Measurements from ENCODE around the gene SMIM10.

The SMIM10 gene

GRCh38 chrX:134981910-134982309 is 8.9 kb upstream of the SMIM10 start:
- H3K27ac ChIP-seq (ENCODE audit: insufficient read depth, low read depth, low read length, poor library complexity, severe bottlenecking) = no peak overlapping the region
- 94 to 100% methylated on average over 1 to 2 of the region's 3 CpGs for WGBS, 2 experiments

GRCh38 chrX:134982748-134983147 is 8.0 kb upstream of the SMIM10 start:
- WGBS, 2 experiments = 92 to 98% methylated on average over 2 of the region's 2 CpGs

More at GRCh38 chrX:134981910-134982309, 8.9 kb upstream of the SMIM10 start:
- H3K4me1 ChIP-seq (ENCODE audit: control insufficient read depth, insufficient read depth, low read length) = no peaks in the 10 kb centered on the region
- H3K27me3 ChIP-seq (ENCODE audit: control insufficient read depth, insufficient read depth, low read length, poor library complexity, severe bottlenecking) = no peaks in the 10 kb centered on the region
- H3K9me3 ChIP-seq (ENCODE audit: control insufficient read depth, low read length) = no peaks in the 10 kb centered on the region
- H3K36me3 ChIP-seq (ENCODE audit: control insufficient read depth, insufficient read depth, low read length) = no peaks in the 10 kb centered on the region
- no peak overlapping the region for H3K4me3 ChIP-seq (ENCODE audit: insufficient read depth, low read depth, low read length)

GRCh38 chrX:134985479-134985878 is 5.3 kb upstream of the SMIM10 start:
- Histone ChIP-seq H3K36me3 (ENCODE audit: control insufficient read depth, insufficient read depth, low read length) (no peaks in the 10 kb centered on the region), H3K4me1 (ENCODE audit: control insufficient read depth, insufficient read depth, low read length) (no peaks in the 10 kb centered on the region), H3K27ac (ENCODE audit: insufficient read depth, low read depth, low read length, poor library complexity, severe bottlenecking) (no peak overlapping the region), H3K9me3 (ENCODE audit: control insufficient read depth, low read length) (no peaks in the 10 kb centered on the region), H3K27me3 (ENCODE audit: control insufficient read depth, insufficient read depth, low read length, poor library complexity, severe bottlenecking) (peaks cover 2% of the 10 kb centered on the region), H3K4me3 (ENCODE audit: insufficient read depth, low read depth, low read length) (no peak overlapping the region)
- WGBS, 2 experiments = 94 to 97% methylated on average over 3 to 4 of the region's 4 CpGs

More at GRCh38 chrX:134982748-134983147, 8.0 kb upstream of the SMIM10 start:
- H3K27ac ChIP-seq (ENCODE audit: insufficient read depth, low read depth, low read length, poor library complexity, severe bottlenecking) = no peak overlapping the region
- H3K36me3 ChIP-seq (ENCODE audit: control insufficient read depth, insufficient read depth, low read length) = no peaks in the 10 kb centered on the region
- H3K27me3 ChIP-seq (ENCODE audit: control insufficient read depth, insufficient read depth, low read length, poor library complexity, severe bottlenecking) = no peaks in the 10 kb centered on the region
- H3K4me3 ChIP-seq (ENCODE audit: insufficient read depth, low read depth, low read length) = no peak overlapping the region
- no peaks in the 10 kb centered on the region for H3K4me1 ChIP-seq (ENCODE audit: control insufficient read depth, insufficient read depth, low read length)
- no peaks in the 10 kb centered on the region for H3K9me3 ChIP-seq (ENCODE audit: control insufficient read depth, low read length)

GRCh38 chrX:134990475-134990800 is 353 bp upstream of the SMIM10 start:
- peaks cover 21% of the 10 kb centered on the region for H3K27me3 ChIP-seq (ENCODE audit: control insufficient read depth, insufficient read depth, low read length, poor library complexity, severe bottlenecking)
- no peak overlapping the region for H3K4me3 ChIP-seq (ENCODE audit: insufficient read depth, low read depth, low read length)
- H3K27ac ChIP-seq (ENCODE audit: insufficient read depth, low read depth, low read length, poor library complexity, severe bottlenecking) = no peak overlapping the region
- WGBS, 2 experiments = 74 to 75% methylated on average over 2 to 3 of the region's 4 CpGs
- no peaks in the 10 kb centered on the region for H3K9me3 ChIP-seq (ENCODE audit: control insufficient read depth, low read length)
- H3K4me1 ChIP-seq (ENCODE audit: control insufficient read depth, insufficient read depth, low read length) = no peaks in the 10 kb centered on the region
- H3K36me3 ChIP-seq (ENCODE audit: control insufficient read depth, insufficient read depth, low read length) = no peaks in the 10 kb centered on the region

- Histone ChIP-seq H3K4me1 (ENCODE audit: control insufficient read depth, insufficient read depth, low read length) (no peaks in the 10 kb centered on the region), H3K27me3 (ENCODE audit: control insufficient read depth, insufficient read depth, low read length, poor library complexity, severe bottlenecking) (no peaks in the 10 kb centered on the region), H3K36me3 (ENCODE audit: control insufficient read depth, insufficient read depth, low read length) (no peaks in the 10 kb centered on the region), H3K4me3 (ENCODE audit: insufficient read depth, low read depth, low read length) (no peak overlapping the region), H3K9me3 (ENCODE audit: control insufficient read depth, low read length) (no peaks in the 10 kb centered on the region), H3K27ac (ENCODE audit: insufficient read depth, low read depth, low read length, poor library complexity, severe bottlenecking) (no peak overlapping the region)
- 83 to 91% methylated on average over 1 of the region's 1 CpG for WGBS, 2 experiments
These were observed 6.9 kb downstream of the SMIM10 start for GRCh38 chrX:134997646-134998045.

- H3K4me3 ChIP-seq (ENCODE audit: insufficient read depth, low read depth, low read length) = no peak overlapping the region
- no peak overlapping the region for H3K27ac ChIP-seq (ENCODE audit: insufficient read depth, low read depth, low read length, poor library complexity, severe bottlenecking)
- WGBS, 2 experiments = 93 to 96% methylated on average over 4 of the region's 4 CpGs
- H3K27me3 ChIP-seq (ENCODE audit: control insufficient read depth, insufficient read depth, low read length, poor library complexity, severe bottlenecking) = no peaks in the 10 kb centered on the region
- no peaks in the 10 kb centered on the region for H3K9me3 ChIP-seq (ENCODE audit: control insufficient read depth, low read length)
- H3K36me3 ChIP-seq (ENCODE audit: control insufficient read depth, insufficient read depth, low read length) = no peaks in the 10 kb centered on the region
- H3K4me1 ChIP-seq (ENCODE audit: control insufficient read depth, insufficient read depth, low read length) = no peaks in the 10 kb centered on the region
These were observed 7.5 kb downstream of the SMIM10 start for GRCh38 chrX:134998246-134998645.

GRCh38 chrX:134999469-134999868 is 8.7 kb downstream of the SMIM10 start:
- Histone ChIP-seq H3K4me3 (ENCODE audit: insufficient read depth, low read depth, low read length) (no peak overlapping the region), H3K36me3 (ENCODE audit: control insufficient read depth, insufficient read depth, low read length) (no peaks in the 10 kb centered on the region), H3K4me1 (ENCODE audit: control insufficient read depth, insufficient read depth, low read length) (no peaks in the 10 kb centered on the region), H3K27ac (ENCODE audit: insufficient read depth, low read depth, low read length, poor library complexity, severe bottlenecking) (no peak overlapping the region), H3K9me3 (ENCODE audit: control insufficient read depth, low read length) (no peaks in the 10 kb centered on the region), H3K27me3 (ENCODE audit: control insufficient read depth, insufficient read depth, low read length, poor library complexity, severe bottlenecking) (no peaks in the 10 kb centered on the region)
- WGBS, 2 experiments = 44 to 63% methylated on average over 1 to 3 of the region's 4 CpGs

- Histone ChIP-seq H3K4me3 (ENCODE audit: insufficient read depth, low read depth, low read length) (no peak overlapping the region), H3K4me1 (ENCODE audit: control insufficient read depth, insufficient read depth, low read length) (no peaks in the 10 kb centered on the region), H3K9me3 (ENCODE audit: control insufficient read depth, low read length) (no peaks in the 10 kb centered on the region), H3K36me3 (ENCODE audit: control insufficient read depth, insufficient read depth, low read length) (no peaks in the 10 kb centered on the region), H3K27ac (ENCODE audit: insufficient read depth, low read depth, low read length, poor library complexity, severe bottlenecking) (no peak overlapping the region), H3K27me3 (ENCODE audit: control insufficient read depth, insufficient read depth, low read length, poor library complexity, severe bottlenecking) (no peaks in the 10 kb centered on the region)
- no CpG with 5 or more reads among the region's 1 CpG for WGBS, 2 experiments
These were observed 9.7 kb downstream of the SMIM10 start for GRCh38 chrX:135000516-135000915.

GRCh38 chrX:135003876-135004623 is 13.3 kb downstream of the SMIM10 start:
- Histone ChIP-seq H3K27ac (ENCODE audit: insufficient read depth, low read depth, low read length, poor library complexity, severe bottlenecking) (no peak overlapping the region), H3K27me3 (ENCODE audit: control insufficient read depth, insufficient read depth, low read length, poor library complexity, severe bottlenecking) (no peaks in the 10 kb centered on the region), H3K4me3 (ENCODE audit: insufficient read depth, low read depth, low read length) (peak overlapping the region; percentile 38), H3K36me3 (ENCODE audit: control insufficient read depth, insufficient read depth, low read length) (no peaks in the 10 kb centered on the region), H3K9me3 (ENCODE audit: control insufficient read depth, low read length) (no peaks in the 10 kb centered on the region), H3K4me1 (ENCODE audit: control insufficient read depth, insufficient read depth, low read length) (no peaks in the 10 kb centered on the region)
- 2% methylated on average over 33 to 35 of the region's 35 CpGs for WGBS, 2 experiments

GRCh38 chrX:135006187-135006586 is 15.4 kb downstream of the SMIM10 start:
- H3K4me3 ChIP-seq (ENCODE audit: insufficient read depth, low read depth, low read length) = no peak overlapping the region
- H3K9me3 ChIP-seq (ENCODE audit: control insufficient read depth, low read length) = no peaks in the 10 kb centered on the region
- H3K36me3 ChIP-seq (ENCODE audit: control insufficient read depth, insufficient read depth, low read length) = no peaks in the 10 kb centered on the region
- H3K4me1 ChIP-seq (ENCODE audit: control insufficient read depth, insufficient read depth, low read length) = no peaks in the 10 kb centered on the region
- WGBS, 2 experiments = 88% methylated on average over 1 to 3 of the region's 4 CpGs
- H3K27me3 ChIP-seq (ENCODE audit: control insufficient read depth, insufficient read depth, low read length, poor library complexity, severe bottlenecking) = no peaks in the 10 kb centered on the region
- no peak overlapping the region for H3K27ac ChIP-seq (ENCODE audit: insufficient read depth, low read depth, low read length, poor library complexity, severe bottlenecking)

Data from ectodermal cell (in vitro differentiated cells).